Lung (tissue), 13 donors: Measurements from ENCODE around the gene APOL1. TPM values are rescaled to one million over a fixed set of nuclear protein-coding genes. Genes with fewer than 3 reads are reported as not detected.

Experiments used
- ATAC-seq: fragments of 200-7000 bp; cut with Tn5 transposase; one replicate; pipeline ENCODE4 v1.9.1; 2020; ENCODE audit warnings: moderate number of reproducible peaks; ENCODE audit not compliant: insufficient read depth, low FRiP score
- DNase-seq, 3 donors: peaks; one replicate each; pipeline ENCODE4 v3.0.0-alpha.2; 2013 to 2017
- H3K27ac ChIP-seq, 2 donors: one replicate each; pipeline ENCODE4 v1.5.1; 2013; ENCODE audit warnings: mild to moderate bottlenecking in 2 of 2, moderate library complexity in 2 of 2, control low read depth in 1 of 2, inconsistent platforms in 1 of 2, low read depth in 1 of 2, low read length in 1 of 2
- H3K27me3 ChIP-seq, 3 donors: one replicate each; pipeline ENCODE4 v1.5.1; 2013; ENCODE audit warnings: low read length in 2 of 3; ENCODE audit not compliant: control insufficient read depth in 3 of 3, insufficient read depth in 3 of 3
- H3K36me3 ChIP-seq, 4 donors: one replicate each; pipeline ENCODE4 v1.5.1; 2013; ENCODE audit warnings: low read length in 4 of 4, mild to moderate bottlenecking in 1 of 4, moderate library complexity in 1 of 4; ENCODE audit not compliant: control insufficient read depth in 4 of 4, insufficient read depth in 4 of 4
- H3K4me1 ChIP-seq, 5 donors: one replicate each; pipeline ENCODE4 v1.5.1; 2013; ENCODE audit warnings: low read length in 5 of 5, mild to moderate bottlenecking in 2 of 5, moderate library complexity in 1 of 5; ENCODE audit not compliant: control insufficient read depth in 5 of 5, insufficient read depth in 5 of 5
- H3K4me3 ChIP-seq: one replicate; pipeline ENCODE4 v1.5.1; 2013; ENCODE audit warnings: mild to moderate bottlenecking, control low read depth, moderate library complexity
- H3K9ac ChIP-seq, 2 donors: one replicate each; pipeline ENCODE4 v1.5.1; 2013; ENCODE audit warnings: low read length in 2 of 2, control low read depth in 1 of 2; ENCODE audit not compliant: insufficient read depth in 1 of 2
- H3K9me3 ChIP-seq, 4 donors: one replicate each; pipeline ENCODE4 v1.5.1; 2013; ENCODE audit warnings: low read length in 3 of 4, mild to moderate bottlenecking in 1 of 4, moderate library complexity in 1 of 4; ENCODE audit not compliant: control insufficient read depth in 4 of 4, insufficient read depth in 3 of 4
- WGBS, 2 donors: extraction: QIAGEN DNeasy Blood & Tissue Kit; methylation state at CpG; one replicate each; pipeline ENCODE4 v1.1.7; 2013; 5-methylcytosine and 5-hydroxymethylcytosine counted together
- polyA plus RNA-seq, 2 donors: library from polyadenylated mRNA; stranded (reverse); fragments of 200-250 nt; gene quantifications; one replicate each; pipeline ENCODE4 v1.2.1, GENCODE V29; 2013
- small RNA-seq: library from RNA; depleted of rRNA; stranded (forward); fragments of <200 nt; gene quantifications from one replicate; pipeline ENCODE3, GENCODE V24; 2014; ENCODE audit warnings: low replicate concordance
- total RNA-seq, 2 donors: library from RNA; depleted of rRNA in 1 of 2; stranded (reverse); fragments of >200 nt in 1 of 2; gene quantifications; one replicate each; pipeline ENCODE4 v1.2.1, GENCODE V29; 2014 to 2021
- TF ChIP-seq, protein P1 (sequence below): IDR thresholded peaks from 2 replicates; pipeline ENCODE4 v1.5.1; 2012; ENCODE audit warnings: mild to moderate bottlenecking; ENCODE audit errors: control extremely low read depth, extremely low read depth
- donor health status: control.
- donor health status: control.
- donor health status: Bipolar disorder and iron deficiency.
- donor health status: healthy.
- donor health status: DM: yes; HTN: yes; CAD: no.

Gene APOL1
- total and polyA plus RNA-seq, 4 donors, result 32.3 to 75.0 (median 50.2) TPM

DNA sequence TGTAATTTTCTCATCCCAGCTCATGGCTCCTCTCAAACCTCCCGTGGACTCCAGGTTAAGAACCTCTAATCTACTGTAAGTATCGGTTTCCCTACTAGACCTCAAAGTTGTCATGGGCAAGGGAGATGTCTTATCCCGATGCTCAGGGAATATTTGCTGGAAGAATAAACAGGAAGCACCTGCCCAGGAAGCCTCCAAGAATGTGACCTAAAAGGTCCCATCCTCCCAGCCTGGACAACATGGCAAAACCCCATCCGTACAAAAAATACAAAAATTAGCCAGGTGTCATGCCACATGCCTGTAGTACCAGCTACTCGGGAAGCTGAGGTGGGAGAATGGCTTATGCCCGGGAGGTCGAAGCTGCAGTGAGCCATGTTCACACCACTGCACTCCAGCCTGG lies 62.4 kb downstream of the APOL1 start:
- H3K27ac ChIP-seq, result no peak overlapping the region
- no peaks in the 10 kb centered on the region for H3K27me3 ChIP-seq
- peaks cover 44 to 70% (median 47%) of the 10 kb centered on the region in 4 donors for H3K36me3 ChIP-seq
- TF ChIP-seq, protein P1, sequence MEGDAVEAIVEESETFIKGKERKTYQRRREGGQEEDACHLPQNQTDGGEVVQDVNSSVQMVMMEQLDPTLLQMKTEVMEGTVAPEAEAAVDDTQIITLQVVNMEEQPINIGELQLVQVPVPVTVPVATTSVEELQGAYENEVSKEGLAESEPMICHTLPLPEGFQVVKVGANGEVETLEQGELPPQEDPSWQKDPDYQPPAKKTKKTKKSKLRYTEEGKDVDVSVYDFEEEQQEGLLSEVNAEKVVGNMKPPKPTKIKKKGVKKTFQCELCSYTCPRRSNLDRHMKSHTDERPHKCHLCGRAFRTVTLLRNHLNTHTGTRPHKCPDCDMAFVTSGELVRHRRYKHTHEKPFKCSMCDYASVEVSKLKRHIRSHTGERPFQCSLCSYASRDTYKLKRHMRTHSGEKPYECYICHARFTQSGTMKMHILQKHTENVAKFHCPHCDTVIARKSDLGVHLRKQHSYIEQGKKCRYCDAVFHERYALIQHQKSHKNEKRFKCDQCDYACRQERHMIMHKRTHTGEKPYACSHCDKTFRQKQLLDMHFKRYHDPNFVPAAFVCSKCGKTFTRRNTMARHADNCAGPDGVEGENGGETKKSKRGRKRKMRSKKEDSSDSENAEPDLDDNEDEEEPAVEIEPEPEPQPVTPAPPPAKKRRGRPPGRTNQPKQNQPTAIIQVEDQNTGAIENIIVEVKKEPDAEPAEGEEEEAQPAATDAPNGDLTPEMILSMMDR, result no peak
- 71 to 85% methylated on average over 7 of the region's 7 CpGs for WGBS, 2 donors
- H3K4me3 ChIP-seq, result no peak overlapping the region
- no peak for DNase-seq
- ATAC-seq, result no peak
- no peak overlapping the region for H3K9ac ChIP-seq
- peaks cover 0 to 2% (median 0%) of the 10 kb centered on the region in 5 donors for H3K4me1 ChIP-seq
- H3K9me3 ChIP-seq, result no peaks in the 10 kb centered on the region

- no peak for DNase-seq
- Histone ChIP-seq H3K27me3 (no peaks in the 10 kb centered on the region), H3K9ac (no peak overlapping the region), H3K27ac (no peak overlapping the region), H3K9me3 (no peaks in the 10 kb centered on the region), H3K4me3 (no peak overlapping the region), H3K36me3 (peaks cover 40 to 69% (median 48%) of the 10 kb centered on the region in 4 donors), H3K4me1 (peaks cover 0 to 2% (median 0%) of the 10 kb centered on the region in 5 donors)
- TF ChIP-seq, protein P1, result no peak
- WGBS, 2 donors, result 97% methylated on average over 14 of the region's 14 CpGs
- ATAC-seq, result no peak
Observed at GRCh38 chr22:36316419-36316818, 63.5 kb downstream of the APOL1 start.

Small RNAs within 50 kb of the gene (small RNA-seq; reads per million reads assigned to genes)
- gene MIR6819, result not detected

Other genes with a start within 250 kb of the APOL1 start
- 100 to 1,000 TPM in 1 of 2 donors, 10 to 100 TPM in 1; 63.3 to 195 TPM for gene RBFOX2, start 224.3 kb upstream of the APOL1 start, total RNA-seq
- gene RBFOX2, start 224.3 kb upstream of the APOL1 start, polyA plus RNA-seq, result 10 to 100 TPM; 16.5 to 23.4 TPM
- 10 to 100 TPM; 46.6 to 50.9 TPM for gene APOL3, start 92.4 kb upstream of the APOL1 start, total RNA-seq
- gene APOL3, start 92.4 kb upstream of the APOL1 start, polyA plus RNA-seq, result 10 to 100 TPM; 26.2 to 42.8 TPM
- gene APOL4, start 51.3 kb upstream of the APOL1 start, total RNA-seq, result 10 to 100 TPM in 1 of 2 donors, 1 to 10 TPM in 1; 9.8 to 15.9 TPM
- gene APOL4, start 51.3 kb upstream of the APOL1 start, polyA plus RNA-seq, result 1 to 10 TPM; 5.9 to 8.4 TPM
- 10 to 100 TPM; 36.3 to 46.3 TPM for gene APOL2, start 13.6 kb upstream of the APOL1 start, total RNA-seq
- gene APOL2, start 13.6 kb upstream of the APOL1 start, polyA plus RNA-seq, result 10 to 100 TPM; 29.5 to 34.4 TPM
- 100 to 1,000 TPM; 398 to 667 TPM for gene MYH9, start 134.8 kb downstream of the APOL1 start, total RNA-seq
- 100 to 1,000 TPM; 184 to 266 TPM for gene MYH9, start 134.8 kb downstream of the APOL1 start, polyA plus RNA-seq
- 10 to 100 TPM; 26.8 to 72.0 TPM for gene TXN2, start 228.5 kb downstream of the APOL1 start, total RNA-seq
- gene TXN2, start 228.5 kb downstream of the APOL1 start, polyA plus RNA-seq, result 10 to 100 TPM; 85.8 to 92.2 TPM